IPS-NIHi7 (cell line): ENCODE measurements around the gene MBTPS1.

ENCODE experiments used
- DNase-seq: peaks from one replicate; pipeline ENCODE4 v3.0.0; 2012; ENCODE audit warnings: mixed read lengths; ENCODE audit errors: extremely low spot score

The MBTPS1 gene

DNA sequence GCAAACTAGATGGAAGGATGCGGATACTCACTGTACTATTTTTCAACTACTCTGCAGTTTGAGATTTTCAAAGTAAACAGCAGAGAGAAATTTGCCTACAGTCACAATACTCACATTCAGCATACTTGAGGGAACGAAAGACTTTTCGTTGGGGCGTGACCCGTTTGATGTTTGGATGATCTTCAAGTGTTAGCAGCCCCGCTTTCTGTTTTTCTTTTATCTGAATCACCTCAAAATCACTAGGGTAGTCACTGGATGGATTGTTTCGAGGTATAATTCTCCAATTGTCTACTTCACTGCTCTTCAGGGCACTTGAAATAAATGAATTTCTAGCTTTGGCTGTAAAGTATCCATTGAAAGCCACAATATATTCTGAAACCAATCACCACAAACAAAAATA, 17.8 kb downstream of the MBTPS1 start:
- no peak for DNase-seq

DNA sequence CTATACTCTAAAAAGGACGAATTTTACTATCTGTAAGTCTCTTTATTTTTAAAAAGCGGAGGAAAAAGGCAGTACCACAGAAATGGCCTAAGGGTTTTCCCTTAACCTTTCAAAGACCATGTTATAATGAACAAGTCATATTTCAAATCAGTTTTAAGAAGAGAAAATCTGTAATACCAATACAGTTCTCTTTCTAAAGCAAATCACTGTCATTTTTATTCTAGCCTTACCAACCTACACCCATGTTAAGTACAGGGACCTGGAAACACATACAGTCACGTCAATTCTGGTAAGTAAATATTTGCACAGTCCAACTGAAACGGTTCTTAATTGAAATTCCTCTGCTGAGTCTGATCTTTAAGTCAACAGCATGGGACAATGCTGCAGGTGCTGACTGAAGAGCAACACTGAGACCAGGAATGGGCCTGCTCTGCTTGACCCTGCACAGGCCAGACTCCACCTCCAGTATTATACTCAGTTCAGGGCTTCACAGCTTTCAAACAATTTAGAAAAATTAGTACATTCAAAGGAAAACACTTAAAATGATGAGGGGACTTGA, 20.2 kb downstream of the MBTPS1 start:
- no peak for DNase-seq

DNA sequence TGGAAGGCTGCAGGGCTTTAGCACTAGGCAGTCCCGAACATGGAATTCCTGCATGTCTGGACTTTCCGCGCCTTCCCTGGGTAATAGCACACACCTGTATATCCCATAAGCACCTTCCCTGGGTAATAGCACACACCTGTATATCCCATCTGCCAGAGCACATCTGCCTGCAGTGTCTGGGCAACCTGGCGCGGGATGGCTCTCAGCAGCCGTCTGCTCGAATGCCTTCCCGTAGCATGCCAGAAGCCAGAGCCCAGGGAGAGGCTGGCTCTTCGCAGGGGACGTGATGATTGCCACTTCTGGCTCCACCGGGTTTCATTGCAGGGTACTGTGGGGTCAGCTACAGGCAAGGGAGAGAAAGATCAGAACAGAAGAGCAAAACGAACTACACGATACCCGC, 21.3 kb downstream of the MBTPS1 start:
- no peak for DNase-seq

DNA sequence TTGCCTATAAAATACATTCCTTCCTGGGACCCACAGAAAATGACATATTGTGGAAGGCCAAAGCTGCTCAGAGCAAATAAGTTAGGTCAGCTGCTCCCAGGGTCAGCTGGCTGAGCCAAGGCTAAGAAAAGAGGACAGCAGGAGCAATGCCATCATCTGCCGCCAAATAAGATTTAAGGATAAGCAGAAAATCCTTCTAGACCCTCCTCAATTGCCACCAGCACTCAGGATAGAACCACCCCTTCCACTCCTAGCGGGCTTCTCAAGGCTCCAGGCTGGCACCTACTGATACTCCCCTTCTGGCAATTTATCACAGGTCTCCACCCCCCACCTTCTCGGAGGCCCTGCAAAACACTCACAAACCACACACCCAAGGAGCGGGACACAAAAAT, 22.9 kb downstream of the MBTPS1 start:
- DNase-seq, result no peak

- no peak for DNase-seq
Observed at GRCh38 chr16:84093120-84093878, 23.4 kb downstream of the MBTPS1 start.

DNA sequence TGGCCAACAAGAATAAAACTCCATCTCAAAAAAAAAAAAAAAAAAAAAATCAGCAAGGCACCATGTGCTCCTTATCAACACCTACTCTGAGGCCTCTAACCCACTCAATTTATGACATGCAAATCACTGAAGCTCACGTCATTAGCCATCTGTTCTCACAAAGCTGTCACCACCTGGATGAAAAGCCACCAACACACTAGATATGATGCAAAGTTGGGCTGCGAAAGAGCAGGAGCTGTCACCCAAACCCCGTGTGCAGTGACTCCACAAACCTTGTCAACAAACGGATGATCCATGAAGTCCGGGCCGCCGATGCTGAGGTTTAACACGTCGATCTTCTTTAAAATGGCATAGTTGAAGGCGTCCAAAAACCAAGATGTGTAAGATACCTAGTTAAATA, 25.3 kb downstream of the MBTPS1 start:
- DNase-seq, result no peak

GRCh38 chr16:84090211-84090610, 26.5 kb downstream of the MBTPS1 start:
- DNase-seq, result no peak

- DNase-seq, result no peak
Observed at GRCh38 chr16:84088695-84089395, 27.9 kb downstream of the MBTPS1 start.

GRCh38 chr16:84087466-84088151, 29.1 kb downstream of the MBTPS1 start:
- DNase-seq, result no peak

DNA sequence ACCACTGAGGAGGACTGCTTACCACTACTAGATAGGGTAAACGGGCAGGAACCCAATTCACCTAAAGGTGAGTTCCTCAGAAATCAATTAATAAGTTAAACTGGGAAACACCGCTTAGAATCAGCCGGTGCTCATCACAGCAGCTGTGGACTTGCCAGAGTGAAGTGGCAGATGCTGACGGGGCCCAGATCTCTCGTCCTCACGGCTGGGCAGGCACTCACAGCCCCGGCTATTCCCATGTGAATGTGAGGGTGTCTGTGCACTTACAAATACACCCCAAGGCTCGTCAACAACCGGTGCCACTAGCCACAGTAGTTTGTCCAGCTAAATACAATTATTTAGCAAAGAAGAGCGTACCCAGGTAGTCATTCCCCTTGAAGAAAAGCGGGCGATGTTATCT, 29.7 kb downstream of the MBTPS1 start:
- DNase-seq, result no peak

GRCh38 chr16:84086341-84086740, 30.4 kb downstream of the MBTPS1 start:
- DNase-seq, result no peak

- no peak for DNase-seq
Observed at GRCh38 chr16:84085773-84086172, 31.0 kb downstream of the MBTPS1 start.

DNA sequence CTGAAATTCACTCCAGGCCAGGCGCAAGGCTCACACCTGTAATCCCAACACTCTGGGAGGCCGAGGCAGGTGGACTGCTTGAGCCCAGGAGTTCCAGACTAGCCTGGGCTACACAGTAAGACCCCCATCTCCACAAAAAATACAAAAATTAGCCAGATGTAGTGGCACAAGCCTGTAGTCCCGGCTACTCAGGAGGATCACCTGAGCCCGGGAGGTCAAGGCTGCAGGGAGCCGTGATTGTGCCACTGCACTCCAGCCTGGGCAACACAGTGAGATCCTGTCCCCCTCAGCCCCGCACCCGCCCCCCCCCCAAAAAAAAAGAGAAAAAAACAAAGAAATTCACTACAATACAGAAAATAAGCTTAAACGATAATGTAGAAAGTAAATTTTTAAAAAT, 31.5 kb downstream of the MBTPS1 start:
- no peak for DNase-seq

- DNase-seq, result peak; percentile 92
Observed at GRCh38 chr16:84084570-84085270, 32.0 kb downstream of the MBTPS1 start.

- DNase-seq, result no peak
Observed at GRCh38 chr16:84082835-84083569, 33.7 kb downstream of the MBTPS1 start.

DNA sequence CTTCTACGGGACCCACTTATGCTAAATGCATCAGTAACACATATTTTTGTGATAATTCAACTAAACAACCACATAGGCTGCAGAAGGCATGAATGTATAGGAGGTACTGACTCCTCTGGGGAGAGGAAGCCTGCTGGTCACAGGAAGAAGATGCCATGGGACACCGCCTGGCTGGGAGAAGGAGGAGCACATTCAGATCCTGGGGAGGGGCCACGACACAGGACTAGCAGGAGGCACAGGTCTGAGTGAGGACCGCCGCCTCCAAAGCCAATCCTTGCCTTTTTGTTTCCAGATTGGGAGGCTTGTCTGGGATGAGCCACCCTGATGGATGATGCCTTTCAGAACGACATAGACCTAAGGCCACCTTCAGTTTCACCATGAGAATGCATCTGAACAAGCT, 34.6 kb downstream of the MBTPS1 start:
- DNase-seq, result peak; percentile 33

- DNase-seq, result no peak
Observed at GRCh38 chr16:84081446-84081989, 35.2 kb downstream of the MBTPS1 start.

DNA sequence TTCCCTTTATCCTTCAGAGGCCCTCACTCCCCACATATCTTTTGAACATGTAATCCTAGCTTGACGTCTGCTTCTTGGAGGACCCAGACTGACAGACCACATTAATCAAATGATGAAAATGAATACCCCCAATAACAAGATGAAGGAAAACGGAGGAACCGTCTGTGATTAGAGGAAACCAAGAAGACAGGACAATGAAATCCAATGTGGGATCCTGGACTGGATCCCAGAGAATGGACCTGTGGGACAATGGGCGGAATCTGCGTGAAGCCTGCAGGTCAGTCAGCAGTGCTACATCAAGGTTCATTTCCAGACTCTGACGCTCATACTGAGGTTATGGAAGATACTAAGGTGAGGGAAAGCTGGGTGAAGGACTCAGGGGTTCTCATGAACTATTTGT, 35.9 kb downstream of the MBTPS1 start:
- DNase-seq, result no peak

DNA sequence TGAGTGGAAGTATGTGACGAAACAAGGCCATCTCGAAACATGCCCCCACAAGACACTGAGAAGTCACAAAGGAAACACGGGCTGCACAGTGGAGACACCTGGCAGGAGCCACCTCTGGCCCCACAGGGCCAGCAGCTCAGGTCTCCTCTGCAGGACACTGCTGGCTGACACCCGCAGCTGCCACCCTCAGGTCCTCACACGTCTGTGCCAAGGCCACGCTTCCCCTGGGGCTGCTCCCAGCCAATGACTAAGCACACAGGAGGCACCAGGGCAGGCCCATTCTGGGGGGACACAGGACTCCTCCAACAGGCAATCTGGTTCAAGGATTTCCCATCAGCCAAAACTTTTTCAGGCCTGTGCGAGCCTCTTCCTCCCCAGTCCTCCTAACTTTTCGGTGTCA, 36.4 kb downstream of the MBTPS1 start:
- DNase-seq, result no peak

- no peak for DNase-seq
Observed at GRCh38 chr16:84079664-84080063, 37.1 kb downstream of the MBTPS1 start.

GRCh38 chr16:84075376-84075775, 41.4 kb downstream of the MBTPS1 start:
- no peak for DNase-seq
